HG03460 (cell line): Measurements from ENCODE around the gene LMX1A.
A peak's percentile ranks its signal among the peaks of the same experiment; 100 is the strongest.

ENCODE experiments used
- ATAC-seq: cut with Tn5 transposase; IDR thresholded peaks from one replicate; pipeline ENCODE4 v1.9.1; 2021; ENCODE audit not compliant: unreplicated experiment

LMX1A gene

DNA sequence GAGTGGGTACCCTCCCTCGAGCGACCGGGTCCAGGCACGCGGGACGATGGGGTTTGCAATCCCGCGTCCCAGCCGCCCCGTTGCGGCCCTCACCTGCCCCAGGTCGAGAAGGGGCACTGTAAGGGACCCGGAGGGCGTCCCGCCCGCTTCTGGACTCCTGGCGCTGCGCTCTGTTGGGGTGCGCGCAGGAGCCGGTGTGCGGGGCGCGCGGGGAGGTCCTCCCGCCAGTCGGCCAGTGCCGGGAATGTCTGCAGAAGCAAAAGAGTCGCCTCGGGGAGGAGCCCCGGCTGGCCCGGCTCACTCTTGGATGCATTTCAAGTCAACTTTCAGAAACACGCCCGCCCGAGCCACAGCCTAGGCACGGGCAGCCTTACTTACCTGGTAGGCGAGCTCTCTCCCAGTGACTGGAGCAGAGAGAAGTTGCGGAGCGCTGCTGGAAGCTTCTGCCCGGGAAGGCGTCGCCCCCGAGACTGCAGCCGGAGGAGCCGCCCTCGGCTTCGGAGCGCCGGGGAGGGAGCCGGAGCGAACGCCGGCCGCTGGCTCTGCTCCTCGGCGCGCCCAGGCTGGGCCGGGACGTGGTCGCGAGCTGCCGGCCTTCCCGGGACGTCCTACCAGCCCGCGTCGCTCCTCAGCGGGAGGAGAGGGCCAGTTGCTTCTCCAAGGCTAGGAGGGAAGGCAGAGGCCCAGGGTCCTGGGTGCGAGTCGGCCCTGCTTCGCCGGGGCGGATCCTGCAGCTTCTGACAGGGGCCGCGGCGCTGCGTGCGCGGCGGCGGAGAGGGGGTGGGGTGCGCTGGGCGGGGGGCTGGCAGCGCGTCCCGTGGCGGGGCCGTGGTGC, at the start of gene LMX1A:
Gene LMX1A, minus strand, starts transcription at position 739 of the 835 bp plus-strand sequence. CDS start 1,156 bp downstream, outside the sequence.
- no peak for ATAC-seq

DNA sequence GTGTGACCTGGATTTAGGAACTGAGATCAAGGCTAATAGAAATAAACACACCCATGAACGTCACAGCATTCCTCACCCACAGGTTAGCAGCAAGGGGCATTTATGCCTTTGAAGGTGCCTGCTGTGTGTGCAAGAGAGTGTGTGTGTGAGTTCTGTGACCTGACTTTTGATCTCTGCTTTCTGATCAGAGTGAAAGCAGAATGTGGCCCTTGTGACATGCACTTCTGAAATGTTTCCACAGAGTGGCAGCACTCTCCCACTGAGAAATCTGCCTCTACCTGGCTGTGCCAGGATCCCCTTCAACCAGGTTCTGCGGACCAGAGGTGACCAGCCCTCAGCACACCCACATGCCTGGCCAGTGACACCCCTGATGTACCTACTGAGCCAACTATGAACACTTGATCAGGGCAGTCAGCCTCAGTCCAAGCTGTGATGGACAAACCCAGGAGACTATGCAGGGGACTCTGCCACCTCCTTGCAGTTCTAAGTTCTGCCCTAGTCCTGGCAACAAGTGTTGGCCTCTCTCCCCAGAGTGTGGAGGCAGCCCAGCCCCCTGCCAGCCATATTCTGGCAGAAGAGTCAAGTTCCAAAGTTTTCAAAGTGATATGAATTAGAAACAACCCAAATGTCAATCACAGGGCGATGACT, 47.4 kb upstream of the LMX1A start:
- peak; percentile 60 for ATAC-seq

DNA sequence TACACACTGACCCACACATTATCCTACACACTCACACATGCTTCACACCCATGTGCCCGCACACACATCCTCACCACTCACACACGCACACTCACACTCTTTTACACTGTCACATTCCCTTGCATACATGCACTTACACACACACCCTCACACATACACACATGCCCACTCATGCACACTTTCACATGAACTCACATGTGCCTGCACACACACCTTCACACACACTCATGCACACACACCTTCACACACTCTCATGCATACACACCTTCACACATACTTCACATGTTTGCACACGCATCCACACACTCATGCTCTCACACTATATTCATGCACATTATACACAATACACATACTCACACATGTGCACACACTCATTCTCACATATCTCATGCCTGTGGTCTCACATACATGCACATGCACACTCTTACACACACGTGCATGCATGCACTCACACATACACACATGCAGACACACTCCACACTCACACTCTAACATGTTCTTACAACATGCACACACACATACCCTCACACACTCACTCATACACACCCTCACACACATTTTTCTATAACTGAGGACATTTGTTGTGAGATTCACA, 46.1 kb upstream of the LMX1A start:
- ATAC-seq = no peak

DNA sequence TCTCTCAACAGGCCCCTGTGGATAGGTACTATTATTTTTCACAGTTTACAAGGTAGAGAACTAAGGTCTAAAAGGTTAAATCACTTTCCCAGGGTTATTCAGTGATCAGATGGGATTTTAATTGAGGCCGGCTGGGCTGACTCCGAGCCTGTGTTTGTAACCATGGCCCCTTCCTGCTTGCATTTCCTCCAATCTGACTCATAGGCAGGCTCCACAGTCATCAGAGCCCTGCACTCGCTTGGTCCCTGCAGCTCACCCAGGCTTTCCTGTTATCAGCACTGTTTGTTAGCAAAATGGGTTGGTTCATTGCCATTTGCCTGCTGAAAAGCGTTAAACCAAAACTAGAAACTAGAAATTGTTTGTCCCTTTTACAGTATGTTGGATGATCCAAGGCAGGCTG, 41.4 kb upstream of the LMX1A start:
- ATAC-seq = no peak

DNA sequence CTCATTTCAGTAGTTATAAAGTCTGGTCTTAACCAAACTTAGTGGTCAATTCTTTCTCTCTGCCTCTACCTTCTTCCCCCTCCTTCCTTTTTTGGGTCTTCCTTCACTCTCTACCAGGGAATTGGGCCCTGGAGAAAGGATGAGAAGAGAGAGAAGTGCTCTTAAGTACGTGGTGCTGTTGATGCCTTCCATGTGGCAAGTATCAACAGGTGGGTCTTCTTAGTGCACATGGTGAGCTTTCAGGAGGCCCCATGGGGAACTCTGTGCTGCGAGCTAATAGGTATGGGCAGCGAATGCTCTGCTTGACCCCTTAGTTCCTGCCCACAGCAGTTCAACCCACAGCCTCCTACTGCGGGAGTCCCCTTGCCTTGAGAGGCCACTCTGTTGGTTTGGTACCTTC, 39.4 kb upstream of the LMX1A start:
- no peak for ATAC-seq

DNA sequence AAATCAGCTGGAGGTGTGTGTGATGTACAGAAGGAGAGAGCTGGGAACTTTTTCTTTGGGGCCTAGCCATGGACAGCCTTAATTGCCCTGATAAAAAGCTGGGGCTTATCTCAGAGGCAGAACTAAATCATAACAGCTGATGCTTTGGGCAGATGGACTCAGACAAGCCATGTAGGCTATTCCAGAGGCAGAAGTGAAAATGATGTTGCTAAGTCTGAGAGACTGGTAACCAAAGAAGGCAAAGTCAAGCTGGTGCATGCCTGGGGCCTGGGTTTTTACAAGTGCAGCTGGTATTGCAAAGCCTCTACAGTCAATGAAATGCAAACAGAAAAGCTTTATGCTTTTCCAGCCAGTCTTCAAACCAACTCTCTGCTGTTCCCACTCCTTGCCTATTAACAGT, 39.0 kb upstream of the LMX1A start:
- no peak for ATAC-seq

DNA sequence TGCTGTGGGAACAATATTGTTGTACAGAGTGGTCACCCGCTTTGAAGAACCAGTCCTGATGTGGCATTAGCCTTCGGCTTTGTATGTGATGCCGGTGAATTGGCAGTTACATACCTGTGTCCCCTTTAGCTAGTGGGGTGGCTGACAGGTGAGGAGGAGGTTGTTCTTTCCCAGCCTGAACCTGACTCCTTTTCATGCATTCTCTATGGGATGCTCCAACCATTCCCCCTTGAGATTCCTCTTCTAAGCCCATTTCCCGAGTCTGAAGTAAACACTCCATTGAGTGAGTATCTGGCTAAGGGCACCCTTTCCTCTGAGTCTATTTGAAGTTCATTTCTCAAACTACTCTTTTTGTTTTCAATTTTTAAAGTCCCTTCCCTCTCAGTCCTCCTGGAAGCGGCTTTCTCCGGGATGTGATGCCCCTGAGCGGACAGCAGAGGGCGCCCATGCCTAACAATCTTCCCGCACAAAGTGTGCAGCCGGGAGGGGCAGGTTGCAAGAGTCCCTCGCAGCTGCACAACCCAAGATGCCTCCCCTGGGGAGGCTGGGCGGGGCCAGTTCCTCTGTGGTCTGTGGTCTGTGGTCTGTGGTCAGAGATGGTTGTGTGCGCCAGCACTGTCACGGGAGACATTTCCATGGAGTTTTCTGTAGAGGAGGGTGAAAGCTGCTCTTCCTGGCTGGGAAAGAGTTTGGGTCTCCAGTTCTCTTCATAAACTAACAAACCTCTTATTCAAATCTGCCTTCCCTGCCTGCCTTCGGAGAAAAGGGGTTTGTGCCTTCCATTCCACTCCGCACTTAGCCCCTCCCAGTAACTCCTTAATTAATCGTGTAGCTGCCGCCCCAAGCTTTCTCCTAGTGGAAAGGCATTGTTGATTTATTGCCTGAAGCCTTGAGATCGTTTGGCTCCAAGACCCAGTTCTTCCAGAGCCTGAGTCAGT, 36.4 kb upstream of the LMX1A start:
- ATAC-seq = peak; percentile 97

DNA sequence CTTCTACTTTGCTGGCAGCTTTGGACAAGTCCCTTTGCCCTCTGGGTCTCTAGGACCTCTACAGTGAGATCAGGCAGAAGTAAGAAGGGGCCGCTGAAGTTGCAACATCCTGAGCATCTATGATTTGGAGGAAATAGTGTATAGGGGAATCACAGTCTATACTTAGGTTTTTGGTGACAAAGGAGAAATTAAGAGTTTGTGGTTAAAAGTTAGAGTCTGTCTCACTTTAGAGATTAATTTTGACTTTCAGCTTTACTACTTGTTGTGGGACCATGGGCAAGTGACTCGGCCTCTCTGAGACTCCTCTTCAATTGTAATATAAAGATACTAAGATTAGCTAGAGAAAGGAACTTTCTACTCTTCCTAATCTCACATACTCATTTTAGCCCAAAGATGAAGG, 33.1 kb upstream of the LMX1A start:
- ATAC-seq = no peak

DNA sequence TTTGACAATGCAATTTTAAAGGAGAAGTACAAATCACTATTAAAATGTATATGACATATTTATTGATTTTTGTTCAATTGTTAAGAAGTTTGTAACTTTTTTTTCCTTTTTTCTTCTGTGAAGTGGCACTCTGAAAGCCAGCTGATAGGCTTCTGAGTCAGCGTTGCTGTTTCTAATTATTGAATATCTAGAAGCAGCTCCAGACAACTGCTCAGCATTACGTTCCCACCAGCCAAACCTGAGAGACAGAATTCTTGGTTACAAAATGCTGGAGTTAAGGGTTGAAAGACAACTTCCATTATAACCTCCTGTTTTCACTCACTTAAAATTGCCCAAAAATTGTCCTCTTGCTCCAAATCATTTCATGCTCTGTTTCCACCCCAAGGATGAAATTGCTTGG, 31.4 kb upstream of the LMX1A start:
- ATAC-seq = no peak

DNA sequence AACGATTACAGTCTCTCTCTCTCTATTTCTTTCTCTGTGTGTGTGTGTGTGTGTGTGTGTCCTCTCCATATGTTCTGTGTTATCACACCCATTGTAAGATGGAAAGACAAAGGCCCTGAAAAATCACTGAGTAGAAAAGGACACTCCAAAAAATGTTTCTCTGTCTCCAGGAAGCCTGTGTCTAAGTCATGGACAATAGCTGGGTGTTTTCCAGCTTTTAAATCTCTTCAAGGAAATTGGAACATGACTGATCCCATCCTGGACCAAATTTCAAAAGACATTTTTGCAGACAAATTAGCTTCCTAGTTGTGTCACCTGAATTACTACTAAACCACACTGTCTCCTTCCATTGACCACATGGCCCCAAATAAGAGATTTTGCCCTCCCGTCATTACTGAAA, 31.0 kb upstream of the LMX1A start:
- ATAC-seq = no peak

DNA sequence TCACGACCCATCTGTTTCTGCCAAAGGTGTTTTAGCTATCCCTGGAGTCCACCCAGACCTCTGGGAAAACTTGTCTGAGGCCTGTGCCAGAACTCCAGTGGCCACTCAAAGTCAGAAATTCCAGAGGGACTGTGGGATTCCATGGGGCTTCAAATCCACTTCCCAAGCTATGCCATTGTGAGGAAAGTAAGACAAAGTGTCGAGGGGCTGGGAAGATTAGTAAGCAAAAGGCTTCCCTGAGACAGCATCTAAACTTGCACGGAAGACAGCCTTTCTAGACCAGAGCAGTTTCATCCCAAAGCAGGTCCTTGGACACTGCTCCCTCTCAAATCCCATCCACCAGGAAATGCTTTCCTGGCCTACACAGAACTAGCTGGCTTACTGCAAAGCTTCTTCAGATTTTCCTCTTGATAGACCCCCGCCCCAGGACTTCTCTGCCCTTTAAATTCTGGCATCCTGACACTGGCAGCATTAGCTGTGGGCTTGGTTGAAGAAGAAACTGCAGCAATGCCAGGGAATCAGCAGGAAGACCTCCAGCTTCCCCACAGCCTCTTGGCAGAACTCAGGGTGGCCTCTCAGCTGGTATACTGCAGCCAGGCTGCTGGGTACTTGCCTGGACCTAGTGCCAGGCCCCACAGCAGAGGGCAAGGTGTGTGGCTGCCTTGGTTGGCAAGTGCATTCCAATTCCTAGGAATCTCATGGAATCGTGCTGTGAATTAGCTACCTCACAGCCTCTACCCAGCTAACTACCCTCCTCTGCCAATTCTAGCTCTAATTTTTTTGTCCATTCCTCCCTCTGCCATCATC, 27.3 kb upstream of the LMX1A start:
- ATAC-seq = no peak

DNA sequence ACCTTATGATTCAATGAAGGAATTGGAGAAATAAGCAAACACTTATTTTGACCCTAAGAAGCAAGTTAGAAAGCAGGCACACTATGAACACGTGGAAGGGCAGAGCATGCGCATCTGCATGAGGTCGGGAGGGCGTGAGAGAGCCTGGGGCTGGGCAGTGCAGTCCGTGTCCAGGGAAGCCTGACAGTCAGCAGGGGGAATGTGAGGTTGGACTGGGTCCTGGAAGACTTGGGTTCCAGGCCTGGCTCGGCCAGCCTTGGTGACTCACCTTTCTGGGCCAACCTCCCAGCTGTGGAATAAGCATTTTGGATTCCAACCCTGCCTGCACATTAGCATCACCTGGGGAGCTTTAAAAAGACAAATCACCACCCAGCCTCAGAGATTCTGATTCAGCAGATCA, 26.6 kb upstream of the LMX1A start:
- ATAC-seq = no peak

DNA sequence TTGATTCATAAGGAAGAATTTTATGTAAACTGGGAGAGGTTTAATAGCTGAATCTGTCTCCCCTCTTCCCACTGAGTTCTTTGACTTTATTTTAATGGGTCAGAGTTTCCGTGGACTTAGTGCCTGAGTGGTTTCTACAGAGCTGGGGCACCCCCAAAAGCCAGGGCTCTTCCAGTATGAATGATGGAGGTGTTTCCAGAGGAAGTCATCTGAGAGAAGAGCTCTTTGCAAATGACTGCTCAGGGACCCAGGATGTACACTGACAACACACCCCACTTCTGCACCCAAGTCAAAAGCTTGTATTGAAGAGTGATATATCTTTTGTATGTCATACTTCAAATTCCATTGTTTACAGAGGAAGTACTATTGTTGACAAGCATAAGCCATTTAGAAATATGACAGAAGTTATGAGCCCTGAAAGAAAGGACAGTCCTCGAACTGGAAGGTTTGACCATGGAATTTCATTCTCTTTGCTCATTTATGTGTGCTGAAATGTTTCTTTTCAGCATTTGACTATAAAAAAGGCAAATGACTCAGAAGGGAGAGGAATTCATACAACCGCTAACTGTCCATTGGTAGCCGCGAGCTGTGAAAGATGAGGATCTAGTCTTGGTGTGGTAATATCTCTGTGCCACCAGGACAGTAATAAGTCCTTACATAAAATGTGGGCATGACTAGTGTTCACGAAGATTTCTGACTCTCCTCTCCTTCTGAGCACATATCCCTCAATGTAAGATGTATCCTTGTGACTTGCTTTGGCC, 25.4 kb upstream of the LMX1A start:
- ATAC-seq = no peak

DNA sequence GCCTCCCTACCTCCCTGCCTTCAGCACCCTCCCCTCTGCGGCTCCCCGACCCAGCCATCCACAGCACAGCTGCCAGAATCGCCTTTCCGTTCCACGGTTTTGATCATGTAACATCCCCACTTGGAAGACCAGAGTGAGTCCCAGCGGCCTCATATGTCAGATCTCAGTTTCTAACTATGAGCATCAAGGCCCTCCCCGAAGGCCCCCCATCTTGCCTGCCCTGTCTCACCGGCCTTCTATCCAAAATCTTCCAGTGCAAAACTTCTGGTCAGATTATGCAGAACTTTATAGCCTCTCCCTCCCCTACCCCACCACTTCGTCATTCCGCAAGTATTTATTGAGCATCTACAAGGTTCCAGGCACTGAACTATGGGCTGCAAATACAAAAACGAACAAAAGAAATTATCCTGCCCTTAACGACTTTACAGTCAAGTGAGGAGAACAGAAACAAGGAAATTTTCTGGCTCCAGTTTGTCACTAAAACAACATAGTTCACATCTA, 20.3 kb upstream of the LMX1A start:
- ATAC-seq = no peak

DNA sequence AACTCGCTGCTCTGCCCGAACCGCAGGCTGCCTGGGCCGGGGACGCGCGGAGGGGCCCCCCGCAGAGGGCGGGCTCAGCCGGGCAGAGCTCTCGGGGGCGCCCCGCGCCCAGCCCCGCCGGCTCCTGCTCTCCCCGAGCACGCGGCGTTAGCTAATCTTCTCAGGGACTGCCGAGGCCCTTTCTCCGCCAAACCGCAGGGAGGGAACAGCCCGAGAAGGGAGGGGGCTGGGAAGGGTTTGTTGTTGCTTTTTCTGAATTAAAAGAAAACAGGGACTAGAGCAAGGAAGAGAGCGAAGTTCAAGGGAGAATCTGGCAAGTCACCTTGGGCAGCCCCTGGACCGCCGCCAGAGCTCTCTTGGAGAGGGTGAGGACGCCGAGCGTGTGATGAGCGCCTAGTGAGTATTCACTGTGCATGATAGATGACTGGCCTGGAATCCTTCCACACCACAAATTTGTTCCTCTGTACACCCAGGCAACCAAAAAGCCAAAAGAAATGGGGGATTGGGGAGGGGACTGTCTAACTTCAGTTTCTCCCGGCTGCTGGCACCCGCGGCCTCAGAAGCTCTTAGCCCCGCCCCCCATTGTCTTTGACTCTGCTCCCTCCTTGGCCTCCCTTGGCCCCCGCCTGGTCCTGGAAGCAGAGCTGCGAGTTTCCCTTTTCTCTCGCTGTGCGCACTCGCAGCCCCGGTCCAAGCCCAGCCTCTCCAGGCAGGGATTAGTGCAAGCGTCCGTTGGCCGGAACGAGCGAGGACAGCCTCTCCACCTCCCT, 19.7 kb upstream of the LMX1A start:
- ATAC-seq = no peak

DNA sequence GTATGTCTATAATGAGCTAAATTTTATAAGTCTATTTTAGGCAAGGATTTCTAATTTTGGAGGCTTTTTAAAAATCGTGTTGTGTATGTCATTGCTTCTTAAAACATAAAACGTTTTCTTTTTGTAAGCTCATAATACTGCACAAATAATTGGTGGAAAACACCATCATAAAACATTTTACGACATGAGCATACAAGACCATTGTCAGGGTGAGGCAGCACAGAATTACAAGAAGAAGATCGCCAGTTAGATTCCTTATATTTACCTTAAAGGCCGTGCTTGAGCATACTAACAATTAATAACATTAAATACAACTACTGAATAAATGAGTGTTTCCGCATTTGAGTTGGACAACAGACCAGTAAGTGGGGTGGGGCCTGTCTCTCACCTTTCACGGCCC, 19.1 kb upstream of the LMX1A start:
- no peak for ATAC-seq

DNA sequence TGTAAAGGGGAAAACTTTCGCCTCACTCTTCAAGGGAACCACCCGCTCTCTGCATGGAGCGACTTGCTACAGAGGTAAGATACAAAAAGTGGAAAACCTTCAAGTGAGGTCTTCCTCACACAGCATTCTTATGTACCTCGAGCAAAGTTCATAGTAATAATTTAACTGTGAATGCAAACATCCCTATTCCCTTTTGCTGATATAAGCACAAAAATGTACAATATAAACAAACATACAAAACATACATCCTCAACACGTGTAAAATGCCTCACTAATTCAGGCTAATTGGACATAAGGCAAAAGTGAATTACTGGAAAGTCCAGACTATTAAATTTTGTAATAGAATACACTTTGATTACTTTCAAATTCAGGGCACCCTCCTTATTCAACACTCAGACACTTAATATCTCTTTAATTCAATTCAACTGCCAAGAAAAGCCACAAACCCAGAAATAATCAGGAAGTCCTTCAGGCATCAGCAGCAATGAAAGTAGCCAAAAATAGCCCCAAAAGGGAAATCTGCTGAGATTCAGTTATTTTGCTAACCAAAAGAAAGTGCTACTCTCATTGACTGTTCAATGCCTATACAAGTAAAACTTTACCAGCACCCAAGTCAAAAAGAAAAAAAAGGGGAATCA, 15.2 kb upstream of the LMX1A start:
- ATAC-seq = no peak

DNA sequence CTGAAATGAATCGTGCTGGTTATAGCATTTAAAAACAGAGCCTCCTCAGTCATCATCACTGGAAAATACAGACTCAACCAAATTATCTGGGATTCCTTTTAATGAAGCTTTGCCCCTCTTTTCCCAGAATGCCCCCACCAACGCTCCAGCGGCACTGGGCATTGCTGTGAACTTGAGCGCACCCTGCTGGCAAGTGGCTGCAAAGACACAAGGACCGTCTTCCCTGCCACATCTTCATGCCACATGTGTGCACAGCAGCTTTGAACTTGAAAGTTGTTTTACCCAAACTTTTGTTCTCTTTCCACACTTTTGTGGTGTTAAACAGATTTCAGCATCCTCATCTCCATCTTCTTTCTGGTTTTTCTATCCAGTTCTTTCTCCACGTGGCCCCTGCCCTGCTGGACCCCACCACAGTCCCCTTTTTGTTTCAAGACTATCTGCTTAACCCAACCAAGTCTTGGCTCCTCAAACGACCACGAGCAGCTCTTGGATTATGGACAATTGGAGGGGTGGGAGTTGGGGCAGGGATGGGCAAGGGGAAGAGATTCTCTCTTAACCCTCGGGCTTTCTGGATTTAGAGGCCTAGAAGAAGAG, 12.8 kb upstream of the LMX1A start:
- no peak for ATAC-seq
